Measurements from ENCODE around the gene SYNDIG1.
"Not testable (repeated sequence)": the region's sequence is repeated elsewhere in the genome, so short reads cannot be mapped to it uniquely, and the experiment has no call there.

Gene SYNDIG1

GRCh38 chr20:24506146-24506545 lies 36.7 kb downstream of the SYNDIG1 start:
- intact Hi-C loops (cut with DNase I) = loop anchor here (10.0 kb wide), 2 partner anchors 79 to 129 kb away; no protein-coding TSS in a partner anchor
- peak in 1 of 10 donors; percentile 73 for DNase-seq

- DNase-seq = peak in 1 of 10 donors; percentile 57
- intact Hi-C loops (cut with DNase I) = loop anchor here (10.0 kb wide), 2 partner anchors 78 to 128 kb away; no protein-coding TSS in a partner anchor
Measured at GRCh38 chr20:24506696-24507095, 37.3 kb downstream of the SYNDIG1 start.

GRCh38 chr20:24507182-24507853 lies 37.9 kb downstream of the SYNDIG1 start:
- intact Hi-C loops (cut with DNase I) = loop anchor here (10.0 kb wide), 2 partner anchors 77 to 127 kb away; no protein-coding TSS in a partner anchor
- peak in 3 of 10 donors; percentile 44 to 84 (median 84) for DNase-seq

- DNase-seq = peak in 1 of 10 donors; percentile 24
- intact Hi-C loops (cut with DNase I) = not testable (repeated sequence)
Measured at GRCh38 chr20:24512441-24512840, 43.0 kb downstream of the SYNDIG1 start.

DNA sequence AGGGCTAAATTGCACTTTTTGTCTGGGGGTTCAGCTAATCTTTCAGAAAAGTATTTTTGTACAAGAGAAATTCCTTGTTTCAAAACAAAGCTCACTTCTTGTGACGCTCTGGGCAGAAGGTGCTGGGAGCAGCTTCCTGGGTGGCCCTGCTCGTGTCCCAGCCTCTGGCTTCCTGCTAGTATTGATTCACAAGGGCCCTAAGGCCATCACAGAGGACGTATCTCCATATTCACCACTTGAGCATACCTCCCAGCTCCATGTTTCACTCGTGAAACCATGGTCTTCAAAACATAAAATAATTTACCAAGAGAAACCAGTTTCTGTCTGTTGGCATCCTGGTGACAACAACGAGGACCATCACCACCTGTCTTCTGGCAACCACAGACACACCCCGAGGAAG lies 49.1 kb downstream of the SYNDIG1 start:
- DNase-seq = no peak
- intact Hi-C loops (cut with DNase I) = no loop called here

- no peak for DNase-seq
- intact Hi-C loops (cut with DNase I) = no loop called here
Measured at GRCh38 chr20:24519476-24519875, 50.0 kb downstream of the SYNDIG1 start.

GRCh38 chr20:24521032-24521431 lies 51.6 kb downstream of the SYNDIG1 start:
- intact Hi-C loops (cut with DNase I) = no loop called here
- no peak for DNase-seq

- intact Hi-C loops (cut with DNase I) = no loop called here
- no peak for DNase-seq
Measured at GRCh38 chr20:24522452-24523330, 53.3 kb downstream of the SYNDIG1 start.

GRCh38 chr20:24523661-24524060 lies 54.2 kb downstream of the SYNDIG1 start:
- DNase-seq = peak in 7 of 10 donors; percentile 55 to 94 (median 71)
- intact Hi-C loops (cut with DNase I) = no loop called here

- intact Hi-C loops (cut with DNase I) = no loop called here
- DNase-seq = no peak
Measured at GRCh38 chr20:24528583-24529368, 59.3 kb downstream of the SYNDIG1 start.

- intact Hi-C loops (cut with DNase I) = no loop called here
- DNase-seq = no peak
Measured at GRCh38 chr20:24529369-24529719, 59.9 kb downstream of the SYNDIG1 start.

DNA sequence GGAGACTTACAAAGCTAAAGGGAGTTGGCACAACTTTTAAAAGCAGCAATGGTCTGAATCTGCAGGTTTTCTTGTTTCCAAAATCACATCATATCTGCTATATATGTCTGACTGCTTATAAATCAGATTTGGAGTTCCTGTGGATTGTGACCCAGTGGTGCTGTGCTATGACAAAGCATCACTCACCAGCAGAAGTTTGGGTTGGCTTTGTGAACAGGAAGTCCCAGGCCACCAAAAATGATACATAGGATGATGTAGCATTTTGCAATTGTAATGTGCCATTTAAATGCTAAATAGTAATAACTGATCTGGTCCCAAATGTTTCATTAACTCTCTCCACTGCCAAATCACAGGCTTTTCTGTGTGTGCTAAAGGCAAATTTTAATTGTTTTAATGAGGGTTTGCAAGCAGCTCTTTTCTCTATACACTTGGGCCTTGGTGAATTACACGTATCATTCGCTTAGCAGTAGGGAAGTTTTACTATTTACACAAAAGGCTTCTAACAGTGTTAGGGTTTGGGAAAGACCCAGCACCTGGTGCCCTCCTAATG lies 60.8 kb downstream of the SYNDIG1 start:
- intact Hi-C loops (cut with DNase I) = no loop called here
- DNase-seq = no peak

DNA sequence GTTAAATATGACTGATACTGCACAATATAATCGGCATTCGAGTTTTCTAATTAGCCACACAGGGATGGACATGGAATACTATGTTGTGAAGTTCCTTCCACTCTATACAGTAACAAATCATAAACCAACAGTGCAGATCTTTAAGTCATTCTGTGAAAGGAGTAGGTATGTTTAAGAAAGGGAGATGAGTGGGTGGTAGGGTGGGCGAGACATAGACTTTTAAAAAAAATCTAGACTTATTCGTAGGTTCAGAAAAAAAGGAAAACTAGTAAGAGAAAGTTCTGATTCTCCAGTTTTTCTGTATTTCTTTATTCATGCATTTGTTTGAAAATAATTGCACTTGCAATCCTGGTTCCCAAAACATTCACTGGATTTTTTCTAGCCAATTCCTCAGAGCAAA lies 61.8 kb downstream of the SYNDIG1 start:
- no peak for DNase-seq
- intact Hi-C loops (cut with DNase I) = no loop called here

GRCh38 chr20:24531631-24532419 lies 62.4 kb downstream of the SYNDIG1 start:
- intact Hi-C loops (cut with DNase I) = no loop called here
- no peak for DNase-seq

GRCh38 chr20:24533449-24533848 lies 64.0 kb downstream of the SYNDIG1 start:
- intact Hi-C loops (cut with DNase I) = no loop called here

DNA sequence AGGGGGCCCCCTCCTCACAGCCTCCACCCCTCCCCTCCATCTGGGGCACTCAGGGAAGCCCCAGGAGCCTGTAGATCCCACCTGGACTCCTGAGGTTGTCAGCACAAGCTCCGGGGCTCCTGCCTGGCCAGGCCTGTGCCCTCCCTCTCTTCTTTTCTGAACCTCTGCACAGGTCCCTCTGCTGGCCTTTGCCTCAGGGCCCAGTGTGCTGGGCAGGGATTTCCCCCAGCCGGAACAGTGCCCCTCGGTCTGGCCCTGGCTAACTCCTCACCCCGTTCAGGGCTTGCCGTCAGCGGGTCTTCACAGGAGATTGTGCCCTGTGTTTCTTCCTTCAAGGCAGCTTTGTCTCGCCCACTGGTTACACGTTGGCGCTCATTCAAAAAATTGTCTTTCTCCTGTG lies 64.9 kb downstream of the SYNDIG1 start:
- DNase-seq = no peak
- intact Hi-C loops (cut with DNase I) = no loop called here

More at GRCh38 chr20:24533449-24533848, 64.0 kb downstream of the SYNDIG1 start:
- no peak for DNase-seq

GRCh38 chr20:24535941-24536730 lies 66.7 kb downstream of the SYNDIG1 start:
- peak in 2 of 10 donors; percentile 56 to 89 for DNase-seq
- intact Hi-C loops (cut with DNase I) = no loop called here

DNA sequence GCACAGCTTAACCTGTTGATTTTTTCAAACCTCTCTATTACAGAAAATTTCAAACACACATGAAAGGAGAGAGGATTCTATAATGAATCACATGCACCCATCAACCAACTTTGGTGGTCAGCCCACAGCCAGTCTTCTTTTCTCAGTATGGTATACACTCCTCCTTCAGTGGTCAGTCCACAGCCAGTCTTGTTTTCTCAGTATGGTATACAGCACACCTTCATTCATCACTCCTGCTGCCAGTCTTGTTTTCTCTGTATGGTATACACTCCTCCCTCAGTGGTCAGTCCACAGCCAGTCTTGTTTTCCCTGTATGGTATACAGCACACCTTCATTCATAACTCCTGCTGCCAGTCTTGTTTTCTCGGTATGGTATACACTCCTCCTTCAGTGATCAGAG lies 67.8 kb downstream of the SYNDIG1 start:
- DNase-seq = no peak
- intact Hi-C loops (cut with DNase I) = no loop called here

DNA sequence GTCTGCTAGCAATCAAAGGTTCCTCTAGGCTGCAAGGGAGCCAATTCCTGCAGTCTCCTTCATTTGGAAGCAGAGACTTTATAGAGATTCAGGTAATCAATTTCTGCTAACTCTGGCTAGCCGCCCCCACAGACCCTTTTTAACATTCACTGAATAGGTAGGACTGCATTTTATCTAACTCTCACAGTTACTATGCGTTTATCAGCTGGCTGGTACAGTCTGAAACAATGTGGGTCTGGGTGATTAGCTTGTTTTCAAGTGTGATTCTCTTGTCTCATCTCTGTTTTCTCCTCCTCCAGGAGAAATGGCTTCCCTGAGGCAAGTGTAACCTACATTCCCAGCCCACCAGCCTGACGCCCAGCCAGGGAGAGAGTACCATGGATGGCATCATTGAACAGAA lies 73.3 kb downstream of the SYNDIG1 start:
- intact Hi-C loops (cut with DNase I) = no loop called here
- peak in 1 of 10 donors; percentile 30 for DNase-seq
